SHP77 (cell line): ENCODE results near the gene NGFR.
"Not testable (repeated sequence)": the region's sequence is repeated elsewhere in the genome, so short reads cannot be mapped to it uniquely, and the experiment has no call there.

Experiments used
- DNase-seq, 2 experiments: peaks; one replicate each; lab custom pipeline; 2025; lab: John Stamatoyannopoulos, UW

Gene NGFR

GRCh38 chr17:49545806-49546545 lies 50.9 kb downstream of the NGFR start:
- DNase-seq, result no peak

GRCh38 chr17:49546546-49547535 lies 51.7 kb downstream of the NGFR start:
- DNase-seq, result no peak

- DNase-seq, result no peak
Measured at GRCh38 chr17:49547566-49547965, 52.5 kb downstream of the NGFR start.

- DNase-seq, result no peak
Measured at GRCh38 chr17:49548051-49548505, 53.0 kb downstream of the NGFR start.

- DNase-seq, result peak in 1 of 2 experiments; percentile 19
Measured at GRCh38 chr17:49548506-49549310, 53.6 kb downstream of the NGFR start.

DNA sequence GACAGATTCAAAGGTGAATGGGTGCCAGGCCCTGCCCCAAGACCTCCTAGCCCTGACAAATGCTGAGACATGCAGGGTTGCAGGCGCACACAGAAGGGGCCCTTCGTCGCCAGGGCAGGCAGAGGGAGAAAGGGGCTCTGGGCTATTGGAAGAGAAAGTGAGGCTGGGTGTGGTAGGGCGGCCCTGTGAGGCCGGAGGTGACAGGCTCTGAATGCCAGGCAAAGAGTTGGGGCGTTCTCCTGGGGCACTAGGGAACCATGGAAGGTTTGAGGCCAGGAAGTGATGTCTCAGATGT lies 54.2 kb downstream of the NGFR start:
- DNase-seq, result no peak

DNA sequence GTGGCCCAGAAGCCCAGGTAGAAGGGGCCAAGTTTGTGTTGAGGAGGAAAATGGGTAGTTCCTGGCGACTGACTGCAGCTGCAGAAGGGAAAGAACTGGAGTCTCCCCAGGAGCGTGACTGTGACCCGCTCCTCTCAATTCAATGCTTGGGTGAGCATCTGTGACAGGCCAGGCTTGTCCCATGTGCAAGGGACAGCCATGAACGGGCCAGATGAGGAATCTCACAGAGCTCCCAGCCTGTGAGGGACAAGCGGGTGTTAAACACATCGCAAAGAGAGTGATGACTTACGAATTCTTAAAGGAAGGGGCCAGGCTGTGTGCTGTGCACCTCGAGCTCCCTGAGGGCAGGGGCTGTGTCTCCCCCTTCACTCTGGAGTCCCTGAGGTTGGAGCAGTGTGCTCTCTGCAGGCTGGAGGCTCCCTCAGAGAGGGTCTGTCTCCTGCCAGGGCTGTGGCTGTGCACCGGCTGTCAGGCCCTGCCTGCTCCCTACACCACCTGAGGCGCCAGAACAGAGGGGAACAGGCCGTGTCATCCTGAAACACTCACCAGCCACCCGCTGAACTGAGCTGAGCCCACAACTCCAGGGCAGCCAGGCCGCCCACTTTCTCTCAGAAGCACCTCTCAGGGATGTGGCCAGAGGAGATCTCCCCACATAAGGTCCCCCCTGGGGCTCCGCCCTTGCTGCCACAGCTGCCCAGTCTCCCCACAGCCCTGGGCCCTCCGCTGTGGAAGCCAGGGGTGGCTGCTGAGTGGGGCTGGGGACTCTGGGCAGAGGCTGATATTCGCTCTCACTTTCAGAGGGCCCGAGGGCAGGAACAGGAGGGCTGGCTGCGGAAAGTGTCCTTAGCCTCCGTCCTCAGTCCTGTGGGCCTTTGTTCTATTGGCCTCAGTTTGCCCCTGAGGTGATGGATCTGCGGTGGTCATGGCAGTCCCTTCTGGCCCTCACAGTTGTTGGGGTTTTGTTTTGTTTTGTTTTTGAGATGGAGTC lies 54.9 kb downstream of the NGFR start:
- DNase-seq, result no peak

DNA sequence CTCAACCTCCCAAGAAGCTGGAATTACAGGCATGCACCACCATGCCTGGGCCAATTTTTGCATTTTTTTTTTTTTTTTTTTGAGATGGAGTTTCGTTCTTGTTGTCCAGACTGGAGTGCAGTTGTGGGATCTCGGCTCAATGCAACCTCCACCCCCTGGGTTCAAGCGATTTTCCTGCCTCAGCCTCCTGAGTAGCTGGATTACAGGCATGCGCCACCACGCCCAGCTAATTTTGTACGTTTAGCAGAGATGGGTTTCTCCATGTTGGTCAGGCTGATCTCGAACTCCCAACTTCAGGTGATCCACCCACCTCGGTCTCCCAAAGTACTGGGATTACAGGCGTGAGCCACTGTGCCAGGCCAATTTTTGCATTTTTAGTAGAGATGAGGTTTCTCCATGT lies 55.7 kb downstream of the NGFR start:
- DNase-seq, result not testable (repeated sequence)

GRCh38 chr17:49551221-49552069 lies 56.4 kb downstream of the NGFR start:
- no peak for DNase-seq

DNA sequence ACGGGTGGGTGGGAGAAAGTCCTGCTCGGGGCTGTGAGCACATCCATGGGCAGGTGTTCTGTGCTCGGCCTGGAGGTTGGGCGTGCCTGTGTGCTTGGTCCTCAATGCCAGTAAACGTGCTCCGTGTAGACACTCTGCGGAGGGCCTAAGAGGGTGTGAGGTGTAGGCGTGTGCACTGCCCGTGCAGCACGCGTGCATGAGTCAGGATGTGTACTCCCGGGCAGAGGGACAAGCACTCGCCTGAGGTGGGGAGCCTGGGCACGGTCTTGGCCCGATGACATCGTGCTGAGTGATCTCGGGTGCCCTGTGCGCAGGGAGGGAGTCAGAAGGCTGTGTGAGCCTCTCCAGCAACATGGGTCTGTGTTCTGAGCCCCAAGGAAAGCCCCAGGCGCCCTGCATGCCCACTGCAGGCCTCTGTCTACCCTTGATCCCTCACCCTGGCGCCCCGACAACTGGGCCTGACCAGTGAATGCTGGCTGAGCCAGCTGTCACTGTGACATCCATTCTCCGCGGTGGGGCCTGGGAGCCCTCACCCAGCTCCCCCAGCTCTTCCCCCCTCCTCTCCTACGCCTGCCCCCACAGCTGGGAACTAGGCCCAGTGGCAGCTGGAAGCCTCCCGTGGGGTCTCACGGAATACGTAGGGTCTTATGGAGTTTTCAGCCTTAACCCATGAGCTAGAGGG lies 57.1 kb downstream of the NGFR start:
- DNase-seq, result peak in 1 of 2 experiments; percentile 24

GRCh38 chr17:49553676-49554335 lies 58.7 kb downstream of the NGFR start:
- no peak for DNase-seq

DNA sequence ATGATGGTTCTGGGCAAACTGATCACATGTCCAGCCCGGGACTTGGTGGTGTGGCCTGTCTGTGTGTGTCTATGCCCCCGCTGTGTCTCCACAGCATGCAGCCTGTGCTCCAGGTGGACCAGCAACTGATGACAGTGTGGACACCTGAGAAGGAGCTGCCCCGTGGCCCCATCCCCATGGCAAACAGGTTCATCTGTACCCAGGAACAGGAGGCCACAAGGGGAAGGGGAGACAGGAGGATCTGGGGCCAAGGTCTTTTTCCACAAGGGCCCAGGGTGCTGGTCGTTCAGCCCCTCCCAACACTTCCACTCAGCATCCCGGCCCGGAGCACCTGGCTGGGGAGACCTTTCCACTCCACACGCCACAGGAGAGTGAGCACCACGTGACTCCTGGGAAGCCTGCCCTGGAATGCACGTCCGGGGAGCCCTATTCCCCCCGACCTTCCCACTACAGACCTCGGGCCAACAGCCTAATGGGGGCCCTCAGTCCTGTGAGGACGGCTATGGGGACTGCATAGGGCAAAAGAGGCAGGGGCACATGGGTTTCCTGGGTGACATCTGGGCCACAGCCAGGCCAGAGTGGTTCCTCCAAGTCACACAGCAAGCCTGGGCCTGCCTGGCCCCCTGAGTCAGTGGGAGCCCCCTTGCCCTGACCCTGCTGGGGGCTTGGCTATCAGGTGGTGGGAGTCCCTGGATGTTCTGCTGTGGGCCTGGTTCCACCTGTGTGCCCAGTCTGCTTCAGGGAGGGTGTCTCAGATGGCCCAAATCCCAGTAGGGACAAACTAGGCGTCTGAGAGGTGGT lies 59.8 kb downstream of the NGFR start:
- no peak for DNase-seq

DNA sequence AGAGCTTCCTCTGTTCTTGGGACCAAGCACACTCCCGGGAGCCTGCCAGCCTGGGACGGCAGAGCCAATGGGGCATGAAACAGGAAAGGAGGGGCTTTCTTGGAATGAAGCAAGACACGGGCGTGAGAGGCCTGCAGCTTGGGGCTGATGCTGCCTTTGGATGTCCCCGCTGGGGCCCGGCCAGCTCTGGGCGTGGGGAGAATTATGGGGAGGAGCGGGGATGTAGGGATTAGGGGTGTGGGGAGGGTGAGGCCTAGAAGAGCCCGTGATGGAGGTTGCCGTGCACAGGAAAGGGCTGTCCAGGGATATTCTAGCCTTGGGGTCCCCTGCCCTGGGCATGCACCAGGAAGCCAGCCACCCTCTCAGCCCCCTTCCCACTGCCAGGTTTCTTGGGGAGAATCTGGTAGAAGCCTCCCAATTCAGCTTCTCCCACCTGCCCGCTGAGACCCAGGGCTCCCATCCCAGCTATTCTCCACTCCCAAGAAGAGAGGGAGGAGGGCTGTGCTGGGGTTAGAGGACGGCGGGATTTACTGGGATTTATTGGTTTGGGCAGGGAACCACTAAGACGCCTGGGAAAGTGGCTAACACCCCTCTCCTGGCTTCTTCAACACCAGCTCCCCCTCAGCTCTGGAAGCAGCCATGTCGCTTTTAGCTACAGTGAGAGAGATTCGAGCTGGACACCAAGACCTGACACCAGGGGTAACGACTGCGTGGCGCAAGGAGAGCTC lies 60.6 kb downstream of the NGFR start:
- DNase-seq, result no peak

- DNase-seq, result peak; percentile 65 to 82
Measured at GRCh38 chr17:49556223-49556943, 61.3 kb downstream of the NGFR start.

GRCh38 chr17:49557312-49558024 lies 62.4 kb downstream of the NGFR start:
- peak; percentile 75 to 80 for DNase-seq
